ENCODE data around the gene RAD51B. TPM values are rescaled to one million over a fixed set of nuclear protein-coding genes. Genes with fewer than 3 reads are reported as not detected.

RAD51B gene
- total and polyA plus RNA-seq, 9 of the 15 experiments (the other 6 are each of a cell fraction or from before 2014, with no cell fraction given) = 8.5 to 17.3 (median 11.3) TPM

DNA sequence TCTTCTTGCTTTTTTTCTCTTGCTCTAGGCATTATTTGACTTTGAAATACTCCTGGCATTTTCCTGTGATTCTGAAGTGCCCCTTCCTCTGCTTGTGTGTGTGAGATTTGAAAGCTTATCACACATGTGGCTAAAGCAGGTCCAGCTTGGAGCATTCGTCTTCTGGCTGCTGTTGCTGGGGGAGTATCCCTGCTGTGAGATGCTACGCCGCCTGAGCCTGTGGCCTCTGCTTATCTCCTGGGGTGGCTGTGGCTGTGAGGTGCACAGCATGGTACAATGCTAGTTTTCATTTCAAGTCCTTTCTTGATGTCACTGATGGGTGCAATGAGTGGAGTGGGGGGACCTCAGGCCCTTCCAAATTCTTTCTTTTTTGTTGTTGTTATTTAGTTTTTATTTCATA lies 601.5 kb downstream of the RAD51B start:
- ChIA-PET POLR2A (no interaction called here), CTCF (ENCODE audit: low intra/inter-chr PET ratio) (no interaction called here)
- H3K79me2 ChIP-seq (ENCODE audit: control insufficient read depth, insufficient read depth, low read length) = no peaks in the 10 kb centered on the region
- H3K27ac ChIP-seq (ENCODE audit: extremely low read depth, low read depth, low read length) = no peak overlapping the region
- H3K4me2 ChIP-seq (ENCODE audit: insufficient read depth, low read length) = no peak overlapping the region
- ATAC-seq = peak; percentile 81
- no peaks in the 10 kb centered on the region for H3K27me3 ChIP-seq (ENCODE audit: control insufficient read depth in 2 of 2, insufficient read depth in 2 of 2, low read length in 2 of 2)
- H3K4me3 ChIP-seq = no peak overlapping the region
- intact Hi-C loops (cut with micrococcal nuclease) (no loop called here), in situ Hi-C loops (cut with MboI) (no loop called here)
- WGBS (ENCODE audit: insufficient coverage, low coverage, missing lambda C conversion rate) = 0% methylated on average over 3 of the region's 3 CpGs
- H3K9me1 ChIP-seq (ENCODE audit: control insufficient read depth, insufficient read depth, low read length) = no peaks in the 10 kb centered on the region
- H3K4me1 ChIP-seq (replicated peaks in 1 of 2; ENCODE audit: control insufficient read depth in 2 of 2, insufficient read depth in 2 of 2, low read length in 2 of 2) = peaks cover 0 to 3% of the 10 kb centered on the region in 2 experiments; a peak in 2 of 5 replicates
- H3K9ac ChIP-seq (ENCODE audit: insufficient read depth in 1 of 2, low read depth in 2 of 2, low read length in 2 of 2) = no peak overlapping the region; a peak in 1 of 4 replicates
- H4K20me1 ChIP-seq (replicated peaks; ENCODE audit: control insufficient read depth, insufficient read depth, low read length) = no peaks in the 10 kb centered on the region
- H3K9me3 ChIP-seq (replicated peaks; ENCODE audit: control insufficient read depth, insufficient read depth, low read depth, low read length) = no peaks in the 10 kb centered on the region
- no peak overlapping the region for H2AFZ ChIP-seq (ENCODE audit: low read depth, low read length)
- peak in 2 of 4 experiments; percentile 51 to 67 for DNase-seq (ENCODE audit: extremely low read depth in 1 of 4, low spot score in 3 of 4)
- peak; percentile 85 for FAIRE-seq
- H3K36me3 ChIP-seq (ENCODE audit: control insufficient read depth, insufficient read depth, low read length) = no peaks in the 10 kb centered on the region
- BruUV-seq (replicated peaks) = no TSS peak
- TF ChIP-seq CBFA2T3 (IDR thresholded peaks at IDR 0.05) (peak; percentile 84), PHF20 (IDR thresholded peaks at IDR 0.05; ENCODE audit: partially characterized antibody) (no peak), SUPT5H (IDR thresholded peaks at IDR 0.05) (no peak), CAMTA2 (CRISPR knock-in tag; conservative IDR thresholded peaks at IDR 0.05) (no peak), ARID2 (IDR thresholded peaks at IDR 0.05) (no peak), RBM14 (IDR thresholded peaks at IDR 0.05; ENCODE audit: borderline replicate concordance, insufficient read depth, low read depth, low read length) (no peak), KDM1A (IDR thresholded peaks at IDR 0.05) (peak; percentile 43 to 55; a peak in 2 of 4 replicates), TCF3 (CRISPR knock-in tag; IDR thresholded peaks at IDR 0.05) (peak; percentile 52), BHLHE40 (IDR thresholded peaks at IDR 0.05; ENCODE audit: low read length) (no peak), NCOR1 (IDR thresholded peaks at IDR 0.05) (peak; percentile 34; the same call in 1 of the 2 replicates), KDM4B (IDR thresholded peaks at IDR 0.05; ENCODE audit: borderline replicate concordance in 2 of 2, low read depth in 1 of 2) (no peak), TEAD4 (IDR thresholded peaks at IDR 0.05; ENCODE audit: low read length) (peak; percentile 54; the same call in 1 of the 2 replicates), TEAD4 (CRISPR knock-in tag; IDR thresholded peaks at IDR 0.05; ENCODE audit: borderline replicate concordance) (no peak), NR2F6 (CRISPR knock-in tag; IDR thresholded peaks at IDR 0.05) (no peak), ZNF586 (CRISPR knock-in tag; conservative IDR thresholded peaks at IDR 0.05) (no peak), ZNF184 (CRISPR knock-in tag; IDR thresholded peaks at IDR 0.05) (no peak)
- TF ChIP-seq, protein P1, sequence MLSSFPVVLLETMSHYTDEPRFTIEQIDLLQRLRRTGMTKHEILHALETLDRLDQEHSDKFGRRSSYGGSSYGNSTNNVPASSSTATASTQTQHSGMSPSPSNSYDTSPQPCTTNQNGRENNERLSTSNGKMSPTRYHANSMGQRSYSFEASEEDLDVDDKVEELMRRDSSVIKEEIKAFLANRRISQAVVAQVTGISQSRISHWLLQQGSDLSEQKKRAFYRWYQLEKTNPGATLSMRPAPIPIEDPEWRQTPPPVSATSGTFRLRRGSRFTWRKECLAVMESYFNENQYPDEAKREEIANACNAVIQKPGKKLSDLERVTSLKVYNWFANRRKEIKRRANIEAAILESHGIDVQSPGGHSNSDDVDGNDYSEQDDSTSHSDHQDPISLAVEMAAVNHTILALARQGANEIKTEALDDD (IDR thresholded peaks at IDR 0.05) = no peak

Measured in K562 (cell line).